Activated CD8-positive, alpha-beta memory T cell treated with anti-CD3 and anti-CD28 coated beads, Interleukin-2, amount 50 U/mL, for 24 hours (primary cell): ENCODE measurements around the gene CACNA1E.

ENCODE experiments used
- DNase-seq: peaks from one replicate; pipeline ENCODE4 v3.0.0-alpha.2; 2020; ENCODE audit errors: extremely low read depth

Gene CACNA1E

GRCh38 chr1:181632960-181633359, 149.6 kb downstream of the CACNA1E start:
- DNase-seq, result no peak

GRCh38 chr1:181635110-181635509, 151.8 kb downstream of the CACNA1E start:
- DNase-seq, result no peak

GRCh38 chr1:181637998-181638397, 154.7 kb downstream of the CACNA1E start:
- DNase-seq, result no peak

GRCh38 chr1:181640956-181641355, 157.6 kb downstream of the CACNA1E start:
- no peak for DNase-seq

- no peak for DNase-seq
Measured at GRCh38 chr1:181643631-181644030, 160.3 kb downstream of the CACNA1E start.

- DNase-seq, result no peak
Measured at GRCh38 chr1:181645171-181645570, 161.9 kb downstream of the CACNA1E start.

- DNase-seq, result no peak
Measured at GRCh38 chr1:181646710-181647109, 163.4 kb downstream of the CACNA1E start.

GRCh38 chr1:181647314-181648035, 164.2 kb downstream of the CACNA1E start:
- DNase-seq, result no peak

GRCh38 chr1:181651276-181651675, 168.0 kb downstream of the CACNA1E start:
- DNase-seq, result no peak

- DNase-seq, result no peak
Measured at GRCh38 chr1:181655756-181656155, 172.4 kb downstream of the CACNA1E start.

GRCh38 chr1:181656491-181656890, 173.2 kb downstream of the CACNA1E start:
- DNase-seq, result no peak

- no peak for DNase-seq
Measured at GRCh38 chr1:181658581-181658980, 175.3 kb downstream of the CACNA1E start.

GRCh38 chr1:181659321-181659957, 176.1 kb downstream of the CACNA1E start:
- DNase-seq, result no peak

- DNase-seq, result no peak
Measured at GRCh38 chr1:181660621-181661020, 177.3 kb downstream of the CACNA1E start.

GRCh38 chr1:181661569-181661968, 178.3 kb downstream of the CACNA1E start:
- no peak for DNase-seq

GRCh38 chr1:181662606-181663005, 179.3 kb downstream of the CACNA1E start:
- DNase-seq, result no peak

GRCh38 chr1:181664543-181664942, 181.2 kb downstream of the CACNA1E start:
- DNase-seq, result no peak

GRCh38 chr1:181669246-181669645, 185.9 kb downstream of the CACNA1E start:
- no peak for DNase-seq

- no peak for DNase-seq
Measured at GRCh38 chr1:181674617-181675016, 191.3 kb downstream of the CACNA1E start.

- no peak for DNase-seq
Measured at GRCh38 chr1:181675091-181675917, 192.0 kb downstream of the CACNA1E start.

GRCh38 chr1:181675918-181676190, 192.5 kb downstream of the CACNA1E start:
- no peak for DNase-seq

GRCh38 chr1:181676269-181676668, 193.0 kb downstream of the CACNA1E start:
- no peak for DNase-seq

GRCh38 chr1:181680332-181680731, 197.0 kb downstream of the CACNA1E start:
- DNase-seq, result no peak
